Stimulated activated naive CD8-positive, alpha-beta T cell treated with anti-CD3 and anti-CD28 coated beads, Interleukin-15, amount 100 ng/mL, for 72 hours (primary cell): ENCODE measurements around the gene MMP1.

ENCODE experiments used
- ATAC-seq: fragments of 150-1000 bp; cut with Tn5 transposase; 2 replicates; pipeline ENCODE4 v1.10.0; 2021; ENCODE audit warnings: mild to moderate bottlenecking, moderate library complexity
- DNase-seq, 2 donors: peaks; one replicate each; pipeline ENCODE4 v3.0.0; 2021 to 2022
- H3K27ac Mint-ChIP-seq, 2 donors: one replicate each; pipeline ENCODE4 v1.8.0; 2022; ENCODE audit warnings: mild to moderate bottlenecking in 2 of 2, mixed read lengths in 2 of 2, moderate library complexity in 2 of 2
- H3K27me3 Mint-ChIP-seq: one replicate; pipeline ENCODE4 v1.8.0; 2022; ENCODE audit warnings: mixed read lengths
- H3K4me1 Mint-ChIP-seq: one replicate; pipeline ENCODE4 v1.8.0; 2022; ENCODE audit warnings: mild to moderate bottlenecking, mixed read lengths
- H3K4me3 Mint-ChIP-seq, 2 donors: one replicate each; pipeline ENCODE4 v1.8.0; 2022; ENCODE audit warnings: mild to moderate bottlenecking in 2 of 2, mixed read lengths in 2 of 2, moderate library complexity in 1 of 2
- H3K9me3 Mint-ChIP-seq, 2 donors: one replicate each; pipeline ENCODE4 v1.8.0; 2022; ENCODE audit warnings: mixed read lengths in 2 of 2

MMP1 gene

GRCh38 chr11:102819491-102819890, 21.5 kb upstream of the MMP1 start:
- Mint-ChIP-seq H3K27ac (no peak overlapping the region), H3K27me3 (no peaks in the 10 kb centered on the region), H3K4me1 (no peaks in the 10 kb centered on the region), H3K4me3 (no peak overlapping the region), H3K9me3 (peaks cover 15 to 30% of the 10 kb centered on the region in 2 donors)
- no peak for DNase-seq
- ATAC-seq, result no peak

- Mint-ChIP-seq H3K4me1 (no peaks in the 10 kb centered on the region), H3K27me3 (no peaks in the 10 kb centered on the region), H3K4me3 (no peak overlapping the region), H3K27ac (no peak overlapping the region), H3K9me3 (peaks cover 15 to 27% of the 10 kb centered on the region in 2 donors)
- ATAC-seq, result no peak
- DNase-seq, result no peak
Measured at GRCh38 chr11:102813484-102813883, 15.5 kb upstream of the MMP1 start.

GRCh38 chr11:102812188-102812587, 14.2 kb upstream of the MMP1 start:
- no peak for ATAC-seq
- H3K4me3 Mint-ChIP-seq, result no peak overlapping the region
- DNase-seq, result no peak
- H3K9me3 Mint-ChIP-seq, result peaks cover 8 to 24% of the 10 kb centered on the region in 2 donors
- no peaks in the 10 kb centered on the region for H3K4me1 Mint-ChIP-seq
- H3K27ac Mint-ChIP-seq, result no peak overlapping the region
- H3K27me3 Mint-ChIP-seq, result peaks cover 9% of the 10 kb centered on the region

- Mint-ChIP-seq H3K9me3 (peaks cover 0 to 16% of the 10 kb centered on the region in 2 donors), H3K4me3 (no peak overlapping the region), H3K27ac (no peak overlapping the region), H3K27me3 (peaks cover 11% of the 10 kb centered on the region), H3K4me1 (no peaks in the 10 kb centered on the region)
- ATAC-seq, result no peak
- DNase-seq, result no peak
Measured at GRCh38 chr11:102810950-102811660, 13.1 kb upstream of the MMP1 start.

- H3K9me3 Mint-ChIP-seq, result peaks cover 0 to 8% of the 10 kb centered on the region in 2 donors
- no peaks in the 10 kb centered on the region for H3K4me1 Mint-ChIP-seq
- no peak overlapping the region for H3K27ac Mint-ChIP-seq
- ATAC-seq, result no peak
- H3K4me3 Mint-ChIP-seq, result no peak overlapping the region
- peaks cover 11% of the 10 kb centered on the region for H3K27me3 Mint-ChIP-seq
- no peak for DNase-seq
Measured at GRCh38 chr11:102809971-102810370, 12.0 kb upstream of the MMP1 start.

- H3K27ac Mint-ChIP-seq, result no peak overlapping the region
- peaks cover 20% of the 10 kb centered on the region for H3K27me3 Mint-ChIP-seq
- ATAC-seq (peak; percentile 79), DNase-seq (peak in 1 of 2 donors; percentile 18)
- H3K9me3 Mint-ChIP-seq, result peaks cover 0 to 8% of the 10 kb centered on the region in 2 donors
- no peak overlapping the region for H3K4me3 Mint-ChIP-seq
- H3K4me1 Mint-ChIP-seq, result no peaks in the 10 kb centered on the region
Measured at GRCh38 chr11:102807921-102808320, 10.0 kb upstream of the MMP1 start.

GRCh38 chr11:102806296-102806695, 8.3 kb upstream of the MMP1 start:
- Mint-ChIP-seq H3K4me1 (no peaks in the 10 kb centered on the region), H3K27ac (no peak overlapping the region), H3K4me3 (no peak overlapping the region), H3K9me3 (peaks cover 0 to 8% of the 10 kb centered on the region in 2 donors), H3K27me3 (peaks cover 20% of the 10 kb centered on the region)
- no peak for ATAC-seq
- no peak for DNase-seq

GRCh38 chr11:102802341-102802740, 4.4 kb upstream of the MMP1 start:
- Mint-ChIP-seq H3K27ac (no peak overlapping the region), H3K27me3 (peaks cover 12% of the 10 kb centered on the region), H3K4me1 (no peaks in the 10 kb centered on the region), H3K9me3 (peaks cover 0 to 3% of the 10 kb centered on the region in 2 donors), H3K4me3 (no peak overlapping the region)
- ATAC-seq (no peak), DNase-seq (no peak)

GRCh38 chr11:102800767-102801166, 2.8 kb upstream of the MMP1 start:
- Mint-ChIP-seq H3K4me3 (no peak overlapping the region), H3K4me1 (no peaks in the 10 kb centered on the region), H3K27me3 (peaks cover 9% of the 10 kb centered on the region), H3K27ac (no peak overlapping the region), H3K9me3 (no peaks in the 10 kb centered on the region)
- DNase-seq, result no peak
- ATAC-seq, result no peak

- Mint-ChIP-seq H3K4me1 (no peaks in the 10 kb centered on the region), H3K27ac (no peak overlapping the region), H3K9me3 (no peaks in the 10 kb centered on the region), H3K27me3 (peaks cover 9% of the 10 kb centered on the region), H3K4me3 (no peak overlapping the region)
- DNase-seq (no peak), ATAC-seq (no peak)
Measured at GRCh38 chr11:102799681-102800340, 1.9 kb upstream of the MMP1 start.

- Mint-ChIP-seq H3K27me3 (peaks cover 3% of the 10 kb centered on the region), H3K27ac (peak overlapping the region; percentile 89 to 90), H3K4me1 (peaks cover 8% of the 10 kb centered on the region), H3K4me3 (no peak overlapping the region), H3K9me3 (no peaks in the 10 kb centered on the region)
- DNase-seq, result peak; percentile 43 to 64
- ATAC-seq, result peak; percentile 92
Measured at GRCh38 chr11:102794382-102794781, 3.6 kb downstream of the MMP1 start.

GRCh38 chr11:102793677-102794290, 4.2 kb downstream of the MMP1 start:
- Mint-ChIP-seq H3K4me3 (no peak overlapping the region), H3K4me1 (peaks cover 8% of the 10 kb centered on the region), H3K27me3 (peaks cover 7% of the 10 kb centered on the region), H3K9me3 (no peaks in the 10 kb centered on the region), H3K27ac (peak overlapping the region; percentile 89 to 90)
- ATAC-seq (no peak), DNase-seq (no peak)

GRCh38 chr11:102792604-102793003, 5.4 kb downstream of the MMP1 start:
- peaks cover 7% of the 10 kb centered on the region for H3K27me3 Mint-ChIP-seq
- peaks cover 8% of the 10 kb centered on the region for H3K4me1 Mint-ChIP-seq
- DNase-seq, result no peak
- no peak overlapping the region for H3K27ac Mint-ChIP-seq
- ATAC-seq, result no peak
- no peaks in the 10 kb centered on the region for H3K9me3 Mint-ChIP-seq
- H3K4me3 Mint-ChIP-seq, result no peak overlapping the region

GRCh38 chr11:102791271-102792036, 6.5 kb downstream of the MMP1 start:
- DNase-seq, result no peak
- H3K27ac Mint-ChIP-seq, result no peak overlapping the region
- ATAC-seq, result no peak
- H3K9me3 Mint-ChIP-seq, result no peaks in the 10 kb centered on the region
- H3K27me3 Mint-ChIP-seq, result peaks cover 7% of the 10 kb centered on the region
- no peak overlapping the region for H3K4me3 Mint-ChIP-seq
- peaks cover 8% of the 10 kb centered on the region for H3K4me1 Mint-ChIP-seq

GRCh38 chr11:102788334-102788995, 9.5 kb downstream of the MMP1 start:
- Mint-ChIP-seq H3K9me3 (no peaks in the 10 kb centered on the region), H3K4me3 (no peak overlapping the region), H3K27me3 (peaks cover 7% of the 10 kb centered on the region), H3K27ac (no peak overlapping the region), H3K4me1 (no peaks in the 10 kb centered on the region)
- DNase-seq (no peak), ATAC-seq (no peak)
